Nucleus accumbens (tissue), 56 donors: ENCODE measurements around the gene GORASP2.

Experiments used
- DNase-seq, 56 donors: peaks; one replicate each; lab custom pipeline; 2025; lab: John Stamatoyannopoulos, UW

Gene GORASP2

DNA sequence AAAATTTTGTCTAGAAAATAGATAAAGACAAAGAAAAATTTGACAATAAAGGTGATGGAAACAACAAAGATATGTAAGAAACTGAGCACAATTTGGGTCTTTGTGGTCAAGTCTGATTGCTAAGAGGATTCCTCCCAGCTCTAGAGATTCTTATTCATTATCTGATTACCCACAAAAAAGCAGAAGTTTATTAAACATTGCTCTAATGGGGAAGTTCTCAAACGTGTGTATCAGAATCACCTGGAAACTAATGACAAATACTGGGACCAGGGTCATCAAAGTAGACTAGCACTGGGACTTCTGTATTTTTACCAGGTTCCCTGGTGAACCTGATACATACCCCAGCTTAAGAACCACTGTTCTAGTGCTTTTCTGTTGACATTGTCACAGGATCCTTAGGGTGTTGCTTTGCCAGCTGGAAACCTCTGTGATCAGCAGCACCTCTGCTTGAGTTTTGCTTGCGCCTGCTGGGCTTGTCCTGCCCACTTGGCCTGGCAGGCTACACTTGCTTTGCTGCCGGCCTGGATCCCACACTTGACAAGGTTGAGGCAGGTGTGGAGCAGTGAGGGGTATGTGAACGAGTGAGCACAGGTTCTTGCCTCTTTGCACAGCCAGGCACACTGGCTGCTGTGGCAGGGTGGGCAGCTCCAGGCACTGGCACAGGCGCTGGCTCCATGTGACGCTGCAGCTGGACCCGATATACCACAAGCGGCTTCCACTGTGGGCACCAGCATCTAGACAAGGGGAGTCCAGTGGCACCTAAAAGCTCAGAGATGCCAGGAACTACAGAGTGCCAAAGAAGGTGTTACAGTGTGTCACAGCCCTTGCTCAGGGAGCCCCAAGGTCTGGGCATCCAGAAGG, 6.2 kb upstream of the GORASP2 start:
- no peak for DNase-seq

DNA sequence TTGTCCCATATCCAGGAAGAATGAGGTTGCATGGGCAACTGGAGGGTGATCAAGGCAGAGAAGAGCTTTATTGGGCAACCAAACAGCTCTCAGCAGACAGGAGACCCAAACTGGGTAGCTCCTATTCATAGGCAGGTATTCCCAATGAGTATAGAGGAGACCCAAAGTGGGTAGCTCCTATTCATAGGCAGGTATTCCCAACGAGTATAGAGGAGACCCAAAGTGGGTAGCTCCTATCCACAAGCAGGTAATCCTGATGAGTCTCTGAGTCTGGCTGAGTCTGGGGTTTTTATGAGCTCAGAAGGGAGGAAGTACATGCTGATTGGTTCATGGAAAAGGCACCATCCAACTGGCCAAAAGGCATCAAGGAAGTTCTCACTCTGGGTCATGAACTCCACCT, 5.3 kb upstream of the GORASP2 start:
- DNase-seq: no peak

GRCh38 chr2:170924969-170925368, 4.1 kb upstream of the GORASP2 start:
- no peak for DNase-seq

DNA sequence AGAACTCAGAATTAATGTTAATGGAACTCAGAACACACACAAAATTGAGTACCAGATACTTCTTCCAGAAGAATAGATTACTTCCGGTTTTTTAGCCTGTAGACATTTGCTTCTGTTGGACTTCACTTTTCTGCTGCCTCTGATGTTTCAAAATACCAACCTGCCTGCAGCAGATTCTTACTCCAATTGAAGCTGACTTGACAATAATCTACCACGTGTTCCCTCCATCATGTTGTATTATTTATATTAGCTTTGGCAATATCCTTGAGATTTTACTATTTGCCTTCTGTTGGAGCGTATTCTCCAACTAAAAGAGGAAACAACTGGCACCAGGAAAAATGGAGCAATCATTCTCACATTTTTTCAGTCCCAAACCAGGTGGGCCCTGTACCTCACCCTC, 3.1 kb upstream of the GORASP2 start:
- no peak for DNase-seq

DNA sequence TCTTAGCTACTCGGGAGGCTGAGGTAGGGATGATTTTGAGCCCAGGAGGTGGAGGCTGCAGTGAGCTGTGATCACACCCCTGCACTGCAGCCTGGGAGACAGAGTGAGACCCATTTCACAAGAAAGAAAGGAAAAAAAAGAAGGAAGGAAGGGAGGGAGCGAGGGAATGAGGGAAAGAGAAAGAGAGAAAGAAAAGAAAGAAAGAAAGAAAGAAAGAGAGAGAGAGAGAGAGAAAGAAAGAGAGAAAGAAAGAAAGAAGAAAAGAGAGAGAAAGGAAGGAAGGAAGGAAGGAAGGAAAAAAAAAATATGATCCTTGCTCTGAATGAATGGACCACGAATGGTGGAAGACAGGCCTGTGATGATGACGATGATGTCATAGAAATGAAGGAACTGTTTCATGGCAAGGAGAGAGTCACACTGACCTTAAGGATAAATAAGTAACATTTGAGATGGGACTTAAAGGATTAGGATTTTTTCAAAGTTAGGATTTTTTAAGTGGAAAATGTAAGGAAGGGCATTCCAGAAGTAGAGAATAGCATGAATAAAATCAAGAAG, 2.2 kb upstream of the GORASP2 start:
- DNase-seq: no peak

DNA sequence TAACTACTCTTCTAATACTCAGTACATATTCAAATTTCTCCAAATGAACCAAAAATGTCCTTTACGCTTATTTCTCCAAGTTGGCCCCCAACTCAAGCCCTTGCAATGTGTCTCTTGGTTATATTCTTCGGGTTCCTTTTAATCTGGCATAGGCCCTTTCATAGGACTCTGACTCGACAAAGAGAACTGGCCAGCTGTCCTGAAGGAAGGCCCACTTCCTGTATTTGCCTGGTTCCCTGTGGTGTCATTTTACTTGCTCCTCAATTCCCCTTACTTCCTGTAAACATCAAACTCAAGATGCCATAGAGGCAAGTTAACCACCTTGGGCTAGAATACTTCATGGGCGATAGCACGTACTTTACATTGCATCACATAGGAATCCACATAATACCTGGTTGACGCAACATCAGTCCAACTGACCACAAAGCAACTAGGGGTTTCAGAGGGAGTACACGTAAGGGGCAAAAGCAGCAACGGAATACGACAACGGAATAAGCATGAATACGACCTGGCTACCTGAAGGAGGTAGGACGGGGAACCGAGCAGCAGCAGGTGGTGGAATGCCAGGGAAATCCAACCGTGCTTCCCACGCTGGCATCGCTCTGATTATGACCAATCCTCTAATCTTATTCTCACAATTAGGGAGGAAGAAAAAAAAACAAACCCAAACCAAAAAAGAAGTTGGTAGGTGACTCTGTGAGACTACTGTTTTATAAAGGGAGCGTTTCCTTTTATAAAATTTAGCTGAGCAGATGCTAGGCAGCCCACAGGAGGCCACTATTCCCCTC, 823 bp upstream of the GORASP2 start:
- peak in 7 of 56 donors; percentile 4 to 34 (median 6) for DNase-seq

DNA sequence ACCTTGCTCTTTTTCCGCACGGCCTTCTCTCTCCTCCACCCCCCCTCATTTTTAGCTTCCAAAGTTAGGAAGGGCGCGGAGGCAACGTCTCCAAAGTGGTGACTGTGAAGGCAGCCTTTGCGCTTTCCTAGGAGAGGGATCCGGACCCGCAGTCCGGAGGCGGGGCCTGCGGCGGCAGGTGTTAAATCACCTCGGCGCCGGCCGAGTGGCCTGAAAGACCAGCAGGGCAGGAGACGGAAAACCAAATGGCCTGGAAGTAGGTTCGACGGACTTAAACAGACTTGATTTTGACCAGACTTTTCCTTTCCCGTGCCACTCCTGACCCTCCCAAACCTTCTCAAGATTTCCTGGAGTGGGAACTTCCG, 615 bp downstream of the GORASP2 start:
- DNase-seq: peak in 26 of 56 donors; percentile 6 to 54 (median 37)

GRCh38 chr2:170930131-170930990, 1.3 kb downstream of the GORASP2 start:
- DNase-seq: peak in 24 of 56 donors; percentile 1 to 44 (median 8)

DNA sequence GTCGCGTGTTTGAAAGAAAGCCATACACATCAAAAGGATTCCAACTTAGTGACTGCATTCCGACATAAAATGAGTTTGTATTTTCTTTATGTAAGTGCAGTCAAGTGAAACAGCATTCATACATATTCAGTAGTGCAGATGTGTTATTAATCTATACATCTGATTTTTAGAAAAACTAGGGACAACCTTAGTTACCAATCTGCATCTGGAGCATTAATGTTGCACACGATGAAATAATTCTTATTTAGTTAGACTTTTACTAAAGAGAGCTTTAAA, 1.9 kb downstream of the GORASP2 start:
- no peak for DNase-seq

- DNase-seq: no peak
These were observed 3.1 kb downstream of the GORASP2 start for GRCh38 chr2:170932166-170932565.

GRCh38 chr2:170932948-170933347, 3.9 kb downstream of the GORASP2 start:
- DNase-seq: no peak

DNA sequence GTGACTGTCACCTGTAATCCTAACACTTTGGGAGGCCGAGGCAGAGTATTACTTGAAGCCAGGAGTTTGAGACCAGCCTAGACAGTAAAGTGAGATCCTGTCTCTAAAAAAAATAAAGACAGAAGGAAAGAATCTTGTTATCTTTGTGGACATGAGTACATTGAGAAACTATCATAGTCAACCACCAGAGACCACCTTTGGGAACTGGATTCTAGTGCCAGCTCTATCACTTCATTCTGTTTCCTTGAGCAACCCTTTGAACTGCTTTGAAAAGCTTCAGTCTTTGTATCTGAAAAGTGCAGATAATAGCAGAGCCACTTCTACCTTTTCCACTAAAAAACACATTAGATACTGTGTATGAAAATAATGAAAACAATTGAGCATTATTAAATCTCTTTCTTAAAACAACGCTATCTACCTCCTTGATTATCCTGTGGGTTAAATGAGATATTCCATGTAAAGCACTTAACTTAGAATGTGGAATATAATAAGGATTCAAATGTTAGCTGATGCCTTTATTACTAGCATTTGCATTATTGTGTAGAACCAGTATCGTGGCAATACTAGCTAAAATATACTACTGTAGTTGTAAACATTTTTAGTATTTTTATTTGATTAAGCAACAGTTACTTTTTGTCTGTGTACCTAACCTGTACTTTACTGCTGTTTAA, 8.8 kb downstream of the GORASP2 start:
- DNase-seq: no peak

DNA sequence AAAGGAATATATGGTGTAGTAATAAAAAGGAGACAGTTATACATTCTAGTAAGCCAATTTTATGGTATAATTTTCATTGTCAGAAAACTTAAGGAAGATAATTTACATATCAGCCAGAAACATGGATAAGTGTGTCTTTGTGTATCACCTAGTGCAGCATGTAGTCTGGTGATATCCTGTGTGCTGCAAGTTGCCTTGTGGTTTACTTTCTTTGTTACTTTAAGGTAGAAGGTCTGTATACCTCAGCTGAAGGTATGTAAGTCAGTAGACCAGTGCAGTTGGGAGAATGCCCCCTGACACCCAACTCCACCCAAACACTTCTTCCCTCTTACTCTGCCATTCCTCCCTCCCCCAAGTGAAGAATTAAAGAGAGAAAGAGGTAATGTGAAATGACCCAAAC, 11.0 kb downstream of the GORASP2 start:
- no peak for DNase-seq

DNA sequence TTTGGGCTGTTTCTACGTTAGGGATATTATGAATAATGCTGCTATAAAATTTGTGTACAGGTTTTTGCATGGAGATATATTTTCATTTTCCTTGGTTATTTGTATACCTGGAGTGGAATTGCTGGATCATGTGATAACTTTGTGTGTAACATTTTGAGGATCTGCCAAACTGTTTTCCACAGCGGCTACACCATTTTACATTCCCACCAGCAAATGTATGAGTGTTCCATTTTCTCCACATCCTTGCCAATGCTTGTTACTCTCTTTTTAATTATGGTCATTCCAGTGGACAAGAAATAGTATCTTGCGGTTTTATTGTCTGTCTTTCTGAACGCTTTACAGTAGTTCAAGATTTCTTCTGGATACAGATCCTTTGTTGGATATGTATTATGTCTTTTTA, 13.6 kb downstream of the GORASP2 start:
- no peak for DNase-seq

- no peak for DNase-seq
These were observed 14.0 kb downstream of the GORASP2 start for GRCh38 chr2:170943041-170943440.

DNA sequence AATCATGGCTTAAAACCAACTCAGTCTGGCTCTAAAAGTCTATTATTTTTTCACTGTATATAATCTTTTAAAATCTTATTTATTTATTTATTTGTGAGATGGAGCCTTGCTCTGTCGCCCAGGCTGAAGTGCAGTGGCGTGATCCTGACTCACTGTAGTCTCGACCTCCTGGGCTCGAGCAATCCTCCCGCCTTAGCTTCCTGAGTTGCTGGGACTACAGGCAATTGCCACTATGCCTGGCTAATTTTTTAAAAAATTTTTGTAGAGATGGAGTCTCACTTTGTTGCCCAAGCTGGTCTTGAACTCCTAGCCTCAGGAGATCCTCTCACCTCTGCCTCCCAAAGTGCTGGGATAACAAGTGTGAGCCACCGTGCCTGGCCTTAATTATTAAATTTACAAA, 14.5 kb downstream of the GORASP2 start:
- DNase-seq: no peak

DNA sequence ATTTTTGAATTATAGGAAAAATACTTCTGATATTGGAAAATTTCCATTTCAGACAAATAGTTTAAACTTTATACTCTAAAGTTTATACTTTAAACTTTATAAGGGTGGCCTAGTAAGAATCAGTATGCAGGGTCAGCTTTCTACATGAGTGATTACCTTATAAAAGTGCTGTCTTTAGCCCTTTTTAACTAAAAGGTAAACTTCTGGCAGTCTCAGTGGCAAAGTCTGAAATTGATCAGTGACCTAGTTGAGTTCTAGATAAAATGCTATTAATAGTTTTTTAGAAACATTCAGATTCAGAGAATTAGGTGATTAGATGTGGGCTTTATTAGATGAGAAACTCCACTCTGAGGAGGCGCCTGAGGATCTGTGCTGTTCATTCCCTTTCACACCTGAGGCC, 15.5 kb downstream of the GORASP2 start:
- no peak for DNase-seq

DNA sequence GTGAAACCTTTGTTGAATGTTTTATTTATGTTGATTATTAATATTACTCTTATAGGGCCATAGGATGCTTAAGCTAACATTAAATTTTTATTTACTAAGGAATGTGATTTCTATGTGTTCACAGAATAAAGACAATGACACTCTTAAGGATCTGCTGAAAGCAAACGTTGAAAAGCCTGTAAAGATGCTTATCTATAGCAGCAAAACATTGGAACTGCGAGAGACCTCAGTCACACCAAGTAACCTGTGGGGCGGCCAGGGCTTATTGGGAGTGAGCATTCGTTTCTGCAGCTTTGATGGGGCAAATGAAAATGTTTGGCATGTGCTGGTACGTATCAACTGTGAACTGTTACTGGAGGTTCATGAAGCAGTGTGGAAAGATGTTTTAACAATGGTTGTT, 20.4 kb downstream of the GORASP2 start:
- no peak for DNase-seq

GRCh38 chr2:170950221-170950761, 21.2 kb downstream of the GORASP2 start:
- no peak for DNase-seq

DNA sequence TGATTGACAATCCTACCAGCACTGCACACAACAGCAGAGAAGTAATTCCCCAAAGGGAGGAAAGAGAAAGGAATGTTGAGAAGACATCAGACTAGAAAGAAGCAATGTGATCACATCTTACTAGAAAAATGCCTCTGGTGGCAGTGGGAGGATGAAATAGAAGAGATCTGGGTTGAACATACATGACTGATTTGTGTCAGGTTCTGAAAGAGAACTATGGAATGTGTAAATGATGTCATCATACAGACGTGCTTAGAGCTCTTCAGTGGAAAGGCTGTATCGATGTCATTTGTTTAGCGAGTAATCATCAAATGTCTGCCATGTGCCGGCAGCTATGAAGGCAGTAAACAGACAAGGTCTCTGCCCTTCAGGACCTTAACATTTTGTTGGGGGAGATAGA, 24.9 kb downstream of the GORASP2 start:
- no peak for DNase-seq
